Activated CD8-positive, alpha-beta T cell treated with anti-CD3 and anti-CD28 coated beads for 36 hours (primary cell): ENCODE measurements around the gene DGKK. TPM values are rescaled to one million over a fixed set of nuclear protein-coding genes. Genes with fewer than 3 reads are reported as not detected.
"Not testable (repeated sequence)": the region's sequence is repeated elsewhere in the genome, so short reads cannot be mapped to it uniquely, and the experiment has no call there.

Source experiments
- ATAC-seq: fragments of 200-7000 bp; cut with Tn5 transposase; one replicate; pipeline ENCODE4 v1.10.0; 2021; ENCODE audit warnings: mild to moderate bottlenecking, moderate library complexity
- CTCF ChIA-PET: fragments of 350-600 bp; sonication (Branson Sonifier 250); formaldehyde crosslinking; loops from one replicate; lab custom pipeline; 2021; ENCODE audit warnings: antibody characterized with exemption; lab: Charles Lee
- POLR2A ChIA-PET: fragments of 350-600 bp; sonication (Branson Sonifier 250); formaldehyde crosslinking; loops from one replicate; lab custom pipeline; 2021; ENCODE audit warnings: antibody characterized with exemption; lab: Charles Lee
- DNase-seq: peaks from one replicate; pipeline ENCODE4 v3.0.0-alpha.2; 2020
- H3K27ac Mint-ChIP-seq: one replicate; pipeline ENCODE4 v1.8.0; 2021; ENCODE audit warnings: mild to moderate bottlenecking, mixed read lengths
- H3K27me3 Mint-ChIP-seq: one replicate; pipeline ENCODE4 v1.8.0; 2021; ENCODE audit warnings: mixed read lengths
- H3K36me3 Mint-ChIP-seq: one replicate; pipeline ENCODE4 v1.8.0; 2021; ENCODE audit warnings: low read depth, mixed read lengths
- H3K4me1 Mint-ChIP-seq: one replicate; pipeline ENCODE4 v1.8.0; 2021; ENCODE audit warnings: low read depth, mixed read lengths
- H3K4me3 Mint-ChIP-seq: one replicate; pipeline ENCODE4 v1.8.0; 2021; ENCODE audit warnings: mild to moderate bottlenecking, moderate library complexity, mixed read lengths
- H3K9me3 Mint-ChIP-seq: one replicate; pipeline ENCODE4 v1.8.0; 2021; ENCODE audit warnings: mixed read lengths
- intact Hi-C: fragments of 100-400 bp; cut with micrococcal nuclease; formaldehyde crosslinking; loops from one replicate; pipeline ENCODE4 v1.10.0; 2022
- total RNA-seq, 2 experiments: library from RNA; stranded (reverse); gene quantifications; one replicate each; pipeline ENCODE4 v1.2.3, GENCODE V29; 2021
- TF ChIP-seq, protein P1 (sequence below): fragments of 200-600 bp; IDR thresholded peaks from one replicate; pipeline ENCODE4 v1.8.0; 2022; ENCODE audit warnings: antibody characterized with exemption, mild to moderate bottlenecking

DGKK gene
- total RNA-seq, 2 experiments from 2014 or later: not detected

- ChIA-PET POLR2A (no interaction called here), CTCF (no interaction called here)
- H3K4me3 Mint-ChIP-seq: no peak overlapping the region
- no peak overlapping the region for H3K27ac Mint-ChIP-seq
- no peaks in the 10 kb centered on the region for H3K9me3 Mint-ChIP-seq
- DNase-seq: no peak
- H3K4me1 Mint-ChIP-seq: no peaks in the 10 kb centered on the region
- no peaks in the 10 kb centered on the region for H3K36me3 Mint-ChIP-seq
- no peak for ATAC-seq
- no peaks in the 10 kb centered on the region for H3K27me3 Mint-ChIP-seq
- intact Hi-C loops: no loop called here
- TF ChIP-seq, protein P1, sequence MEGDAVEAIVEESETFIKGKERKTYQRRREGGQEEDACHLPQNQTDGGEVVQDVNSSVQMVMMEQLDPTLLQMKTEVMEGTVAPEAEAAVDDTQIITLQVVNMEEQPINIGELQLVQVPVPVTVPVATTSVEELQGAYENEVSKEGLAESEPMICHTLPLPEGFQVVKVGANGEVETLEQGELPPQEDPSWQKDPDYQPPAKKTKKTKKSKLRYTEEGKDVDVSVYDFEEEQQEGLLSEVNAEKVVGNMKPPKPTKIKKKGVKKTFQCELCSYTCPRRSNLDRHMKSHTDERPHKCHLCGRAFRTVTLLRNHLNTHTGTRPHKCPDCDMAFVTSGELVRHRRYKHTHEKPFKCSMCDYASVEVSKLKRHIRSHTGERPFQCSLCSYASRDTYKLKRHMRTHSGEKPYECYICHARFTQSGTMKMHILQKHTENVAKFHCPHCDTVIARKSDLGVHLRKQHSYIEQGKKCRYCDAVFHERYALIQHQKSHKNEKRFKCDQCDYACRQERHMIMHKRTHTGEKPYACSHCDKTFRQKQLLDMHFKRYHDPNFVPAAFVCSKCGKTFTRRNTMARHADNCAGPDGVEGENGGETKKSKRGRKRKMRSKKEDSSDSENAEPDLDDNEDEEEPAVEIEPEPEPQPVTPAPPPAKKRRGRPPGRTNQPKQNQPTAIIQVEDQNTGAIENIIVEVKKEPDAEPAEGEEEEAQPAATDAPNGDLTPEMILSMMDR: no peak
Measured at GRCh38 chrX:50372966-50373365, 97.7 kb downstream of the DGKK start.

GRCh38 chrX:50343917-50344316, 126.7 kb downstream of the DGKK start:
- TF ChIP-seq, protein P1: no peak
- Mint-ChIP-seq H3K27me3 (no peaks in the 10 kb centered on the region), H3K27ac (no peak overlapping the region), H3K9me3 (no peaks in the 10 kb centered on the region), H3K4me3 (no peak overlapping the region), H3K36me3 (no peaks in the 10 kb centered on the region), H3K4me1 (no peaks in the 10 kb centered on the region)
- ChIA-PET CTCF (no interaction called here), POLR2A (no interaction called here)
- intact Hi-C loops: no loop called here
- no peak for DNase-seq
- ATAC-seq: no peak

- TF ChIP-seq, protein P1: no peak
Measured at GRCh38 chrX:50333308-50333707, 137.3 kb downstream of the DGKK start.

DNA sequence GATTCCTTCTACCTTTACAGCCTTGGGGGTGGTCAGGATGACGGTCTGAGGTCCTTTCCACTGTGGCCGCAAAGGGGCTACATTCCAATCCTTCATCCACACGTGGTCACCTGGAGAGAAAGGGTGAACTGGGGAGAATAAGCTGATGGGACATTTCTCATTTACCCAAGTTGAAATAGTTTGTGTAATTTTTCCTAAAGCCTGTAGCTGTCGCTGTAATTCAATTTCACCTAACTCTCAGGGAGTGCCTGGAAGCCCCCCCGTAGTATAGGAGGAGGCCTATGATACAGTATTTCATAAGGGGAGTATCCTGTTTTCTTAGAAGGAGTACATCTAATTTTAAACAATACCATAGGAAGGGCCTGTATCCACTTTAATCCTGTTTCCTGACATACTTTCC, 138.0 kb downstream of the DGKK start:
- H3K4me3 Mint-ChIP-seq, H3K4me1 Mint-ChIP-seq, H3K9me3 Mint-ChIP-seq, H3K27ac Mint-ChIP-seq, H3K27me3 Mint-ChIP-seq, H3K36me3 Mint-ChIP-seq, CTCF ChIA-PET, ATAC-seq, intact Hi-C loops, DNase-seq, POLR2A ChIA-PET: not testable (repeated sequence)

More at GRCh38 chrX:50333308-50333707, 137.3 kb downstream of the DGKK start:
- CTCF ChIA-PET: no interaction called here
- Mint-ChIP-seq H3K36me3 (no peaks in the 10 kb centered on the region), H3K27ac (no peak overlapping the region), H3K9me3 (peaks cover 2% of the 10 kb centered on the region), H3K27me3 (no peaks in the 10 kb centered on the region), H3K4me1 (no peaks in the 10 kb centered on the region), H3K4me3 (no peak overlapping the region)
- POLR2A ChIA-PET: no interaction called here
- no peak for ATAC-seq
- DNase-seq: no peak
- intact Hi-C loops: no loop called here

- POLR2A ChIA-PET: no interaction called here
- no peak for ATAC-seq
- Mint-ChIP-seq H3K9me3 (no peaks in the 10 kb centered on the region), H3K27me3 (no peaks in the 10 kb centered on the region), H3K4me1 (no peaks in the 10 kb centered on the region), H3K36me3 (no peaks in the 10 kb centered on the region), H3K27ac (no peak overlapping the region), H3K4me3 (no peak overlapping the region)
- no peak for DNase-seq
- intact Hi-C loops: no loop called here
- TF ChIP-seq, protein P1: no peak
- CTCF ChIA-PET: no interaction called here
Measured at GRCh38 chrX:50327235-50327634, 143.4 kb downstream of the DGKK start.
